Measurements from ENCODE around the gene RFPL3. TPM values are rescaled to one million over a fixed set of nuclear protein-coding genes. Genes with fewer than 3 reads are reported as not detected.

The RFPL3 gene
- total RNA-seq, 6 experiments from 2014 or later, result not detected

DNA sequence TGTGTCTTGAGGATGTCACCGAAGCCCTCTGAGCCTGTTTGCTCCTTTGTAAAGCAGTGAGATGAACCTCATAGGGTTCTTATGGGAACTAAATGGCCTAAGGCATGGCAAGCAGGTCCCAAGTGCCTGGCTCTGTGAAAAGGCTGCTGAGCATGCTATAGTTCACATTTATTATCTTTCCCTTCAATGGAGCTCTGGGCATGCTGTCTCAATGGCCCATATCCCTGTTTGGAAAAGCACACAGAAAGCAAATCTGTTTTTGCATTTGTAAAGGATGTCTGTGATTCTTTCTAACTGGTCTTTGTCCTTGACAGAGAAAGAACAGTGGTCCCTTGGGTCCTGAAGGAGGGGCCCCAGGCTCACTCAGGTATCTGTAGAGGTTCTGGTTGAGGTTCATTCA is 28.0 kb downstream of the RFPL3 start:
- Histone ChIP-seq H3K4me1 (no peaks in the 10 kb centered on the region), H3K27ac (no peak overlapping the region)

DNA sequence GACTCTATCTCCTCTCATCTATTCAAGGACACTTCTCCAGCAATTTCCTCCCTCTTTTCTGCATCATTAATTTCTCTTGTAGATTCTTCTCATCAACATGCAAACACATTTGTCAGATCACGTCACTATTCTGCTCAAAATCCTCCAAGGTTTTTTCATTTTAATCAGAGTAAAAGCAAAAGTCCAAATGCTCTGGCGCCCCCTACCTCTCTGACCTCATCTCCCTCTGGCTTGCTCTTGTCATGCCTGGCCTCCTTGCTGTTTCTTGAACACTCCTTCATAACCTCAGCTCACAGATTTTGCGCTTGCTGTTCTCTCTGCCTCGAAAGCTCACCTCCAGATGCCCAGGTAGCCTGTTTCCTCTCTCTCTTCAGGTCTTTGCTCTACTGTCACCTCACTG is 32.0 kb downstream of the RFPL3 start:
- no peaks in the 10 kb centered on the region for H3K27me3 ChIP-seq
- H3K4me3 ChIP-seq, result no peak overlapping the region
- TF ChIP-seq, protein P1, sequence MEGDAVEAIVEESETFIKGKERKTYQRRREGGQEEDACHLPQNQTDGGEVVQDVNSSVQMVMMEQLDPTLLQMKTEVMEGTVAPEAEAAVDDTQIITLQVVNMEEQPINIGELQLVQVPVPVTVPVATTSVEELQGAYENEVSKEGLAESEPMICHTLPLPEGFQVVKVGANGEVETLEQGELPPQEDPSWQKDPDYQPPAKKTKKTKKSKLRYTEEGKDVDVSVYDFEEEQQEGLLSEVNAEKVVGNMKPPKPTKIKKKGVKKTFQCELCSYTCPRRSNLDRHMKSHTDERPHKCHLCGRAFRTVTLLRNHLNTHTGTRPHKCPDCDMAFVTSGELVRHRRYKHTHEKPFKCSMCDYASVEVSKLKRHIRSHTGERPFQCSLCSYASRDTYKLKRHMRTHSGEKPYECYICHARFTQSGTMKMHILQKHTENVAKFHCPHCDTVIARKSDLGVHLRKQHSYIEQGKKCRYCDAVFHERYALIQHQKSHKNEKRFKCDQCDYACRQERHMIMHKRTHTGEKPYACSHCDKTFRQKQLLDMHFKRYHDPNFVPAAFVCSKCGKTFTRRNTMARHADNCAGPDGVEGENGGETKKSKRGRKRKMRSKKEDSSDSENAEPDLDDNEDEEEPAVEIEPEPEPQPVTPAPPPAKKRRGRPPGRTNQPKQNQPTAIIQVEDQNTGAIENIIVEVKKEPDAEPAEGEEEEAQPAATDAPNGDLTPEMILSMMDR (IDR thresholded peaks at IDR 0.05), result peak; percentile 11 to 47 (median 42)
- no peak for TF ChIP-seq POLR2A (IDR thresholded peaks at IDR 0.05)
- intact Hi-C loops (cut with DNase I), result no loop called here
- H3K9me3 ChIP-seq, result no peaks in the 10 kb centered on the region
- WGBS (ENCODE audit: insufficient coverage, low coverage, low lambda C conversion rate, missing lambda C conversion rate), result 78% methylated on average over 4 of the region's 4 CpGs
- DNase-seq, result no peak
- peak in 2 of 4 donors; percentile 27 to 42 for ATAC-seq
- H3K4me1 ChIP-seq, result no peaks in the 10 kb centered on the region
- H3K27ac ChIP-seq, result no peak overlapping the region
- H3K36me3 ChIP-seq, result peaks cover 0 to 65% (median 37%) of the 10 kb centered on the region in 4 donors

More for the DNA sequence above, 28.0 kb downstream of the RFPL3 start:
- TF ChIP-seq, protein P1 (IDR thresholded peaks at IDR 0.05), result no peak
- no peak for TF ChIP-seq POLR2A (IDR thresholded peaks at IDR 0.05)
- DNase-seq (no peak), ATAC-seq (no peak)
- H3K9me3 ChIP-seq, result no peaks in the 10 kb centered on the region
- WGBS (ENCODE audit: insufficient coverage, low coverage, low lambda C conversion rate, missing lambda C conversion rate), result no CpG with 5 or more reads among the region's 1 CpG
- intact Hi-C loops (cut with DNase I), result no loop called here
- no peak overlapping the region for H3K4me3 ChIP-seq
- no peaks in the 10 kb centered on the region for H3K27me3 ChIP-seq
- H3K36me3 ChIP-seq, result peaks cover 0 to 26% (median 13%) of the 10 kb centered on the region in 4 donors

DNA sequence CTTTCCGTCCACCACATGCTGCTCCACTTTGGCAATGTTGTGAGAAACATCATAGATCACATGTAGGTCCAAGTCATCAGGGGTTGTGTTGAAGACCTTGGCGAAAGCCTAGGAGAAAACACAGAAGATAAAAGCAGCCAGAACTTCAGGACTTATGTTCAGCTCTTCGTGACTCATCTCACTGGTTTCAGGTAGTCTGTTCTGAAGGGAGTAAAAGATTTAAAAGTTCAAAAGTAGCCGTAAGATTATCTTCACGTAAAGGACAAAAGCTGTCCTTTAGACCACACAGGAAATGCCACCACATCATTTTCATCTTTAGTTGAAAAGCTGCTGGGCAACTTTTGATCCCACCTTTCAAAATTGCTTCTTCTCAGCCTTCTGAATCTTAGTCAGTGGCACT is 37.4 kb downstream of the RFPL3 start:
- no peaks in the 10 kb centered on the region for H3K9me3 ChIP-seq
- H3K4me1 ChIP-seq, result peaks cover 0 to 4% (median 0%) of the 10 kb centered on the region in 4 donors
- DNase-seq (no peak), ATAC-seq (no peak)
- intact Hi-C loops (cut with DNase I), result no loop called here
- 98% methylated on average over 5 of the region's 5 CpGs for WGBS (ENCODE audit: insufficient coverage, low coverage, low lambda C conversion rate, missing lambda C conversion rate)
- no peaks in the 10 kb centered on the region for H3K27me3 ChIP-seq
- no peak overlapping the region for H3K27ac ChIP-seq
- H3K36me3 ChIP-seq, result peaks cover 9 to 99% (median 60%) of the 10 kb centered on the region in 4 donors
- TF ChIP-seq POLR2A (IDR thresholded peaks at IDR 0.05), result no peak
- TF ChIP-seq, protein P1 (IDR thresholded peaks at IDR 0.05), result no peak
- H3K4me3 ChIP-seq, result no peak overlapping the region

DNA sequence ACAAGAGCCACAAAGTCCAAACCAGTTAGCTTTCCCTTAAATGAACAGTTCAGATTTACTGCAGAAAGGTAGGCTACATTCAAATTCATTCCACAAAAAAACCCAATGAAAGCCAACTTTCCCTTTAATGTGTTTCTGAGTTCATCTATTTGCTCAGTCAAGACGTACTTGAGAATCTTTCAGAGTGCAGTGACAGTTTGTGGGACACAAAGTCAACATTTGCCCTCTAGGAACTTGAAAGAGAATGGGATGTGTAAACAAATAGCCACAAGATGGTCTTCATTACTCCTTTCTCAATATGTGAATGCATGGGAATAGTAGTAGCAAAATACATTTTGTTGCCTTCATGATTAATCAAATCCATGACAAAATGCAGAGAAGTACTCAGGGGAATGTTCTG is 38.6 kb downstream of the RFPL3 start:
- Histone ChIP-seq H3K9me3 (no peaks in the 10 kb centered on the region), H3K27ac (no peak overlapping the region), H3K4me3 (no peak overlapping the region), H3K27me3 (no peaks in the 10 kb centered on the region), H3K36me3 (peaks cover 16 to 99% (median 61%) of the 10 kb centered on the region in 4 donors), H3K4me1 (peaks cover 0 to 4% (median 0%) of the 10 kb centered on the region in 4 donors)
- TF ChIP-seq, protein P1 (IDR thresholded peaks at IDR 0.05), result no peak
- TF ChIP-seq POLR2A (IDR thresholded peaks at IDR 0.05), result no peak
- WGBS (ENCODE audit: insufficient coverage, low coverage, low lambda C conversion rate, missing lambda C conversion rate), result 83% methylated on average over 1 of the region's 1 CpG
- ATAC-seq (no peak), DNase-seq (no peak)
- intact Hi-C loops (cut with DNase I), result no loop called here

DNA sequence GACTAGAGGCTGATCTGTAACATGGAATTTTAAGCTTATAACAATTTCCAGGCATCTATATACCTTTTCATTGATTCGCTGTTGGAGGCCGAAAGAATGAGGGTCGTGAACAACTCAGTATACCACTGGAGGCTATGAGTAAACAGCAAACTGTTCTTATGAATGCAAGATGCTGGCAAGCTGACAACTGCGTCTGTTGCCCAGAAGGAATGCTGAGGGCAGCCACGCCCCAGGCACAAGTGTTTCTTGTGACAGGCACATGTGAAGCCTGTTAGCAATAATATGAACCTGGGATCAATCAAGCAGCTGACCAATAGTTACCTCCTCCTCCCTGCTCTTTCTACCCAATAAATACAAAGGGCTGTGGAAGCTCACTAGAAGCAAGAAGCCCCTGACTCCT is 39.1 kb downstream of the RFPL3 start:
- intact Hi-C loops (cut with DNase I), result no loop called here
- H3K36me3 ChIP-seq, result peaks cover 16 to 99% (median 62%) of the 10 kb centered on the region in 4 donors
- no peak for DNase-seq
- TF ChIP-seq, protein P1 (IDR thresholded peaks at IDR 0.05), result no peak
- TF ChIP-seq POLR2A (IDR thresholded peaks at IDR 0.05), result no peak
- H3K27ac ChIP-seq, result no peak overlapping the region
- no peaks in the 10 kb centered on the region for H3K27me3 ChIP-seq
- H3K4me3 ChIP-seq, result no peak overlapping the region
- H3K4me1 ChIP-seq, result peaks cover 0 to 4% (median 0%) of the 10 kb centered on the region in 4 donors
- no peaks in the 10 kb centered on the region for H3K9me3 ChIP-seq
- no peak for ATAC-seq
- WGBS (ENCODE audit: insufficient coverage, low coverage, low lambda C conversion rate, missing lambda C conversion rate), result 88% methylated on average over 5 of the region's 5 CpGs

All from right lobe of liver (tissue), 6 donors.